Smooth muscle cell (in vitro differentiated cells): Measurements from ENCODE around the gene PTGDS. TPM values are rescaled to one million over a fixed set of nuclear protein-coding genes. Genes with fewer than 3 reads are reported as not detected.
A peak's percentile ranks its signal among the peaks of the same experiment; 100 is the strongest.

Experiments used
- DNase-seq: peaks from one replicate; lab custom pipeline; 2025; ENCODE audit not compliant: unreplicated experiment; lab: John Stamatoyannopoulos, UW
- H2AFZ ChIP-seq: fragments of 200-600 bp; sonication (generic); 2 replicates; pipeline ENCODE4 v1.6.0; 2016; ENCODE audit warnings: antibody characterized with exemption, low read depth, mild to moderate bottlenecking
- H3F3A ChIP-seq: fragments of 200-600 bp; sonication (generic); 2 replicates; pipeline ENCODE4 v1.6.0; 2017; ENCODE audit warnings: antibody characterized with exemption, low read depth
- H3K27ac ChIP-seq: fragments of 200-600 bp; sonication (generic); 2 replicates; pipeline ENCODE4 v1.5.1; 2016; ENCODE audit warnings: low read depth, mild to moderate bottlenecking
- H3K27me3 ChIP-seq: fragments of 200-600 bp; sonication (generic); 2 replicates; pipeline ENCODE4 v1.6.1; 2016; ENCODE audit warnings: low read depth, mild to moderate bottlenecking
- H3K36me3 ChIP-seq: fragments of 200-600 bp; sonication (generic); 2 replicates; pipeline ENCODE4 v1.5.1; 2016; ENCODE audit warnings: low read depth
- H3K4me1 ChIP-seq: fragments of 200-600 bp; sonication (generic); 2 replicates; pipeline ENCODE4 v1.5.1; 2016; ENCODE audit warnings: low read depth
- H3K4me2 ChIP-seq: fragments of 200-600 bp; sonication (generic); 2 replicates; pipeline ENCODE4 v1.6.0; 2016; ENCODE audit warnings: mild to moderate bottlenecking
- H3K4me3 ChIP-seq: fragments of 200-600 bp; sonication (generic); 2 replicates; pipeline ENCODE4 v1.5.1; 2016; ENCODE audit warnings: mild to moderate bottlenecking
- H3K79me2 ChIP-seq: fragments of 200-600 bp; sonication (generic); 2 replicates; pipeline ENCODE4 v1.6.0; 2016; ENCODE audit warnings: low read depth, mild to moderate bottlenecking
- H3K9ac ChIP-seq: fragments of 200-600 bp; sonication (generic); 2 replicates; pipeline ENCODE4 v1.6.0; 2016; ENCODE audit warnings: low read depth
- H3K9me3 ChIP-seq: fragments of 200-600 bp; sonication (generic); replicated peaks from 2 replicates; pipeline ENCODE4 v1.5.1; 2016; ENCODE audit warnings: low read depth
- H4K20me1 ChIP-seq: fragments of 200-600 bp; sonication (generic); 2 replicates; pipeline ENCODE4 v1.6.0; 2016; ENCODE audit warnings: low read depth
- WGBS: methylation state at CpG from one replicate; pipeline ENCODE4 v1.1.7; 2016; ENCODE audit warnings: low lambda C conversion rate; 5-methylcytosine and 5-hydroxymethylcytosine counted together
- polyA plus RNA-seq: library from polyadenylated mRNA; unstranded; fragments of >200 nt; fragmentation: Nextera tagmentation; extraction: Ambion mirVana; gene quantifications from 2 replicates; pipeline ENCODE4 v1.2.1, GENCODE V29; 2016
- total RNA-seq: library from RNA; depleted of rRNA; stranded (reverse); fragments of >200 nt; gene quantifications from 2 replicates; pipeline ENCODE4 v1.2.3, GENCODE V29; 2014
- TF ChIP-seq, protein P1 (sequence below): fragments of 200-600 bp; sonication (generic); IDR thresholded peaks from 2 replicates; pipeline ENCODE4 v1.5.1; 2017; ENCODE audit warnings: borderline replicate concordance, mild to moderate bottlenecking, antibody characterized with exemption; ENCODE audit not compliant: insufficient read depth, poor library complexity, severe bottlenecking

The PTGDS gene
- total and polyA plus RNA-seq, 2 experiments from 2014 or later, result 119 to 611 TPM

DNA sequence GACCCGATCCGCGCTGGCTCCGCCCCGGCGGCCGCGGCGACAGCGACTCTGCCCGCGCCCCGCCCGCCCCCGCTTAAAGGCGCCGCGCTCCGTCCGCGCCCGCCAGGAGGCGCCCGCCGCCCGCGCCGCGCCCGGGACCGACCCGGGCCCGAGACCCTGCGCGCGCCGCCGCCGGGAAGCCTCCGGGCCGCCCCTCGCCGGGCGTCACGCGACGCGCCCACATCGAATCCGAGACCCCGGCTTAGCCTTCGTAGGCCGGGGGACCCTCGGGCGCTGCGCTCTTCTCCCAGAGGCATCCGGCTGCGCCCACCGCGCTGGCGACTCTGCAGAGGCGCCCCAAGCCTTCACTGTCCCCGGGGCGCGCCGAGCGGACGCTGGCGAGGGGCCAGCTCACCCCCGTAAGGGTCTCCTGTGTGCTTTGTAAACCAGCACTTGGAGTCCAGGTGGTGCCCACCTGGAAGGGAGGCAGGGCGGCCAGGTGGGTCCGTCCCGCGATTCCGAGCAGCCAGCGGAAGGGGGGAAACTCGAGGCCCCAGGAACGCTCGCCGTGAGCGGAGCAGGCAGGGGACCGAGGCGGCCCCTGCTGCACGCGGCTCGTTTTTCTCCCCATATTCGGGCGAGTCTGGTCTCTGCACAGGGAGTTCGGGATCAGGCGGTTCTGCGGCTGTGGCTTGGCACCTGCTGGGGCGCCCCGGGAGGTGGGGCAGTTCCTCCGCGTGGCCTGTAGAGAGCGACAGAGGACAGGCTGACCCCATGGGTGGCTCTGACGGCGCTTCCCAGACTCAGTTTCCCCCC is 51.2 kb downstream of the PTGDS start:
- no peaks in the 10 kb centered on the region for H3F3A ChIP-seq
- peaks cover 5% of the 10 kb centered on the region for H4K20me1 ChIP-seq
- H3K9me3 ChIP-seq, result no peaks in the 10 kb centered on the region
- TF ChIP-seq, protein P1, sequence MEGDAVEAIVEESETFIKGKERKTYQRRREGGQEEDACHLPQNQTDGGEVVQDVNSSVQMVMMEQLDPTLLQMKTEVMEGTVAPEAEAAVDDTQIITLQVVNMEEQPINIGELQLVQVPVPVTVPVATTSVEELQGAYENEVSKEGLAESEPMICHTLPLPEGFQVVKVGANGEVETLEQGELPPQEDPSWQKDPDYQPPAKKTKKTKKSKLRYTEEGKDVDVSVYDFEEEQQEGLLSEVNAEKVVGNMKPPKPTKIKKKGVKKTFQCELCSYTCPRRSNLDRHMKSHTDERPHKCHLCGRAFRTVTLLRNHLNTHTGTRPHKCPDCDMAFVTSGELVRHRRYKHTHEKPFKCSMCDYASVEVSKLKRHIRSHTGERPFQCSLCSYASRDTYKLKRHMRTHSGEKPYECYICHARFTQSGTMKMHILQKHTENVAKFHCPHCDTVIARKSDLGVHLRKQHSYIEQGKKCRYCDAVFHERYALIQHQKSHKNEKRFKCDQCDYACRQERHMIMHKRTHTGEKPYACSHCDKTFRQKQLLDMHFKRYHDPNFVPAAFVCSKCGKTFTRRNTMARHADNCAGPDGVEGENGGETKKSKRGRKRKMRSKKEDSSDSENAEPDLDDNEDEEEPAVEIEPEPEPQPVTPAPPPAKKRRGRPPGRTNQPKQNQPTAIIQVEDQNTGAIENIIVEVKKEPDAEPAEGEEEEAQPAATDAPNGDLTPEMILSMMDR, result peak; percentile 24
- WGBS, result 5% methylated on average over 62 of the region's 98 CpGs
- H3K4me1 ChIP-seq, result peaks cover 14% of the 10 kb centered on the region
- no peak overlapping the region for H3K9ac ChIP-seq
- no peak overlapping the region for H3K27ac ChIP-seq
- no peaks in the 10 kb centered on the region for H3K79me2 ChIP-seq
- no peaks in the 10 kb centered on the region for H3K36me3 ChIP-seq
- peak; percentile 33 for DNase-seq
- peak overlapping the region; percentile 96 for H2AFZ ChIP-seq
- H3K27me3 ChIP-seq, result no peaks in the 10 kb centered on the region
- H3K4me3 ChIP-seq, result peak overlapping the region; percentile 77
- peak overlapping the region; percentile 100 for H3K4me2 ChIP-seq

DNA sequence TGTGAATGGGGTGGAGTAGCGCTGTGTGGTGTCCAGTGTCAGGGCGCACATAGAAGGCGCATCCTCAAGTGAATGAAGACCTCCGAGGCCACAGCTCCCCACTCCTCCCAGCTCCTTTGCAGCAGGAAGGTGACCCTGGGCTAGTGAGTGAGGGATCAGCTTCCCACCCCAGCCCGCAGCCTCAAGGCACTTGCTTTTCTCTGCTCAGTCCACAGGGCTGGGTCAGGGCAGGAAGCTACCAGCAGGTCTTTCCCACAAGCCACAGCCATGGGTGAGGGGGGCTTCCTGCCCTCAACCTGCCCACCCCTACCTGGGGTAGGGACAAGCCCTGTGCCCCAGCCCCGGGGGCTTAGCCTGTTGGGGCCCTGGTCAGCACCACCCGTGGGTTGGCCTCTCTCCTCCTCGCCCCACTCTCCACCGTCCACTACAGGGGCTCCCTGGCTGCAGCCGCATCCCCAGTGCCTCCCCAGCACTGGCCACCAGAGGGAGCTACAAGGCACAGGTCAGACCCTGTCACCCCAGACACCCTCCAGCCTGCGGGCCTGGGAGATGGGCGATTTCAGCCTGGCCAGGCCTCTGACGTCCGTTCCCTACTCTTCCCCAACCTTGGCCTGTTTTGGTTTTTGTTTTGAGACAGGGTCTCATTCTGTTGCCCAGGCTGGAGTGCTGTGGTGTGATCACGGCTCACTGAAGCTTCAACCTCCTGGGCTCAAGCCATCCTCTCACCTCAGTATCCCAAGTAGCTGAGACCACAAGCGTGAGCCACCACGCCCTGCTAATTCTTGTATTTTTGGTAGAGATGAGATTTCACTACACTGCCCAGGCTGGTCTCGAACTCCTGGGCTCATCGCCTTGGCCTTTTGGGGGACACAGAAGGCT is 52.0 kb downstream of the PTGDS start:
- Histone ChIP-seq H3K9me3 (no peaks in the 10 kb centered on the region), H4K20me1 (peaks cover 5% of the 10 kb centered on the region), H3K27me3 (no peaks in the 10 kb centered on the region), H3K4me2 (peak overlapping the region; percentile 100), H3K27ac (no peak overlapping the region), H3F3A (no peaks in the 10 kb centered on the region), H3K4me1 (peaks cover 14% of the 10 kb centered on the region), H3K79me2 (no peaks in the 10 kb centered on the region), H3K4me3 (peak overlapping the region; percentile 77), H3K36me3 (no peaks in the 10 kb centered on the region), H2AFZ (no peak overlapping the region), H3K9ac (no peak overlapping the region)
- WGBS, result 42% methylated on average over 19 of the region's 19 CpGs
- TF ChIP-seq, protein P1, result peak; percentile 84
- peak; percentile 49 for DNase-seq

DNA sequence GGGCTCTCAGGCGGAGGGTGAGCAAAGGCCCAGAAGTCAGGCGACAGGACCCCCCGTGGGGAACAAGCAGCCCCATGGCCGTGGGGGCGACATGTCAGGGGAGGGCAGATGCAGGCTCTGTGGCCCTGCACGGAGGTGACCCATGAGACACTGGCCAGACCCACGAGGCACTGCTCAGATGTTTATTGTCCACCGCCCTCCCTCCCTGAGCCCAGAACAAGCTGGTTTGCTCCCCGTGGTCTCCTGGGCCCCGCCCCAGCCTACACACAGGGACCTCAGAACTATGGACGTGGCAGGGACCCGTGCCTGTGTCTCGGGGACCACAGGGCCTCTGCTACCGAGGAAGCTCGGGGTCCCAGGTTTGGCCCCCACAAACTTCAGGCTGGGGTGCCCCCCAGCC is 52.7 kb downstream of the PTGDS start:
- Histone ChIP-seq H3K79me2 (no peaks in the 10 kb centered on the region), H4K20me1 (peaks cover 5% of the 10 kb centered on the region), H3K4me3 (no peak overlapping the region), H3K9me3 (no peaks in the 10 kb centered on the region), H3F3A (no peaks in the 10 kb centered on the region), H3K9ac (no peak overlapping the region), H3K36me3 (no peaks in the 10 kb centered on the region), H2AFZ (no peak overlapping the region), H3K27me3 (no peaks in the 10 kb centered on the region), H3K4me2 (no peak overlapping the region), H3K27ac (no peak overlapping the region), H3K4me1 (peaks cover 14% of the 10 kb centered on the region)
- DNase-seq, result no peak
- TF ChIP-seq, protein P1, result no peak
- 81% methylated on average over 14 of the region's 15 CpGs for WGBS
